HUDEP-2 (cell line): ENCODE measurements around the gene CEP85L.

ENCODE experiments used
- DNase-seq, 76 experiments: peaks; one replicate each; lab custom pipeline; 2025; ENCODE audit not compliant: unreplicated experiment in 76 of 76; lab: John Stamatoyannopoulos, UW

CEP85L gene

GRCh38 chr6:118651282-118652050 is at the start of gene CEP85L:
Gene CEP85L (minus strand): TSS chr6:118651591. CDS start chr6:118651269, 322 bp downstream.
- peak in 75 of 76 experiments; percentile 34 to 98 (median 85) for DNase-seq

GRCh38 chr6:118700531-118700930 is 49.1 kb upstream of the CEP85L start:
- DNase-seq: no peak

- DNase-seq: peak in 4 of 76 experiments; percentile 22 to 33 (median 27)
Measured at GRCh38 chr6:118697554-118697953, 46.2 kb upstream of the CEP85L start.

GRCh38 chr6:118696271-118696670 is 44.9 kb upstream of the CEP85L start:
- no peak for DNase-seq

- DNase-seq: no peak
Measured at GRCh38 chr6:118693562-118693961, 42.2 kb upstream of the CEP85L start.

- no peak for DNase-seq
Measured at GRCh38 chr6:118685823-118686449, 34.5 kb upstream of the CEP85L start.

GRCh38 chr6:118683881-118684872 is 32.8 kb upstream of the CEP85L start:
- no peak for DNase-seq

GRCh38 chr6:118680452-118681095 is 29.2 kb upstream of the CEP85L start:
- no peak for DNase-seq

GRCh38 chr6:118679327-118679901 is 28.0 kb upstream of the CEP85L start:
- no peak for DNase-seq

GRCh38 chr6:118678866-118679265 is 27.5 kb upstream of the CEP85L start:
- DNase-seq: no peak

- peak in 1 of 76 experiments; percentile 22 for DNase-seq
Measured at GRCh38 chr6:118677193-118677592, 25.8 kb upstream of the CEP85L start.

- DNase-seq: no peak
Measured at GRCh38 chr6:118675225-118675624, 23.8 kb upstream of the CEP85L start.

- DNase-seq: no peak
Measured at GRCh38 chr6:118674772-118675171, 23.4 kb upstream of the CEP85L start.

- no peak for DNase-seq
Measured at GRCh38 chr6:118672678-118673077, 21.3 kb upstream of the CEP85L start.

- no peak for DNase-seq
Measured at GRCh38 chr6:118669561-118669960, 18.2 kb upstream of the CEP85L start.

GRCh38 chr6:118668761-118669385 is 17.5 kb upstream of the CEP85L start:
- peak in 3 of 76 experiments; percentile 7 to 38 (median 23) for DNase-seq

- no peak for DNase-seq
Measured at GRCh38 chr6:118667988-118668387, 16.6 kb upstream of the CEP85L start.

GRCh38 chr6:118665011-118665410 is 13.6 kb upstream of the CEP85L start:
- no peak for DNase-seq
